ENCODE measurements around the gene ATP13A5. TPM values are rescaled to one million over a fixed set of nuclear protein-coding genes. Genes with fewer than 3 reads are reported as not detected.

Gene ATP13A5
- total and polyA plus RNA-seq, 2 of the 8 experiments (the other 6 are each of a cell fraction or from before 2014, with no cell fraction given), result not detected

DNA sequence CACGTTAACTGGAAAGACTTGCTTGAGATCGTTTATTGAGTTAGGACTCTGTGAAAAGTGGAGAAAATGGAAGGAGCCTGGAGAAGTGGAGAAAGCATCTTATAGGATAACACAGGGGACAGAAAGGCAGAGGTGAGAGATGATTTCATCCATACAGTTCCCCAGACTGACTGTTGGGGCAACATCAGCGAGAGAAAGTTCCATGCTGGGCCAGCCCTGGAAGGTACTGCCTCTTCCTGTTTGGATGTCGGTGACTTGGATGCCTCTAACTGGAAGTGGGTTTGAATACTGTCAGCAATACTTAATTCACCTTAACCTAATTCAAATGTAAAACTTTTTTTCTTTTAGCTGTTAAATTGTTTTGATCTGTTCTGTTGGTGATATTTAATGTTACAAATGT lies 32.3 kb downstream of the ATP13A5 start:
- Histone ChIP-seq H3K14ac (ENCODE audit: insufficient read length) (no peak overlapping the region), H3K9ac (replicated peaks in 1 of 4; ENCODE audit: extremely low read depth in 1 of 4, low read depth in 3 of 4, low read length in 3 of 4) (no peak overlapping the region), H3K9me3 (ENCODE audit: insufficient read depth in 2 of 2, low read depth in 1 of 2, low read length in 1 of 2) (no peaks in the 10 kb centered on the region), H3K23ac (ENCODE audit: insufficient read length) (no peak overlapping the region), H3K4me2 (ENCODE audit: insufficient read depth in 1 of 2, low read depth in 2 of 2, low read length in 2 of 2) (no peak overlapping the region), H2BK12ac (ENCODE audit: low read depth, low read length) (no peak overlapping the region), H4K20me1 (replicated peaks in 1 of 2; ENCODE audit: control insufficient read depth in 1 of 2, insufficient read depth in 2 of 2, low read length in 2 of 2) (no peaks in the 10 kb centered on the region), H3K56ac (replicated peaks; ENCODE audit: insufficient read length, low read depth, low read length) (no peak overlapping the region), H3K79me1 (ENCODE audit: low read depth, low read length) (no peaks in the 10 kb centered on the region), H3K18ac (ENCODE audit: extremely low read depth, low read length) (no peak overlapping the region), H2BK15ac (ENCODE audit: low read length) (no peak overlapping the region), H4K5ac (ENCODE audit: insufficient read length, low read depth, low read length) (no peak overlapping the region), H2AFZ (ENCODE audit: low read length) (no peak overlapping the region), H4K91ac (replicated peaks; ENCODE audit: insufficient read length, low read length) (no peak overlapping the region), H3K4me3 (ENCODE audit: extremely low read depth in 1 of 4, insufficient read depth in 2 of 4, low read depth in 3 of 4, low read length in 4 of 4) (no peak overlapping the region), H4K8ac (ENCODE audit: extremely low read depth, insufficient read depth, low read length) (no peak overlapping the region), H3K23me2 (ENCODE audit: low read depth, low read length) (no peaks in the 10 kb centered on the region), H3K27me3 (replicated peaks in 1 of 4; ENCODE audit: control insufficient read depth in 3 of 4, extremely low read depth in 1 of 4, insufficient read depth in 3 of 4, low read length in 3 of 4) (peaks cover 0 to 2% (median 0%) of the 10 kb centered on the region in 4 experiments; a peak in 1 of 7 replicates), H2BK120ac (replicated peaks; ENCODE audit: low read depth, low read length) (no peak overlapping the region), H3K79me2 (ENCODE audit: control insufficient read depth in 1 of 2, insufficient read depth in 2 of 2, low read length in 2 of 2) (no peaks in the 10 kb centered on the region), H2BK5ac (ENCODE audit: low read depth, low read length) (no peak overlapping the region), H2BK20ac (ENCODE audit: low read length) (no peak overlapping the region), H3K27ac (ENCODE audit: low read depth, low read length) (no peak overlapping the region), H3K4ac (replicated peaks; ENCODE audit: insufficient read length, low read depth, low read length) (no peak overlapping the region), H3K4me1 (replicated peaks in 1 of 4; ENCODE audit: control insufficient read depth in 3 of 4, insufficient read depth in 4 of 4, low read length in 3 of 4) (peaks cover 3 to 21% (median 17%) of the 10 kb centered on the region in 4 experiments; a peak in 6 of 7 replicates), H2AK5ac (ENCODE audit: low read depth, low read length) (no peak overlapping the region), H3K36me3 (ENCODE audit: control insufficient read depth in 2 of 4, insufficient read depth in 4 of 4, low read length in 3 of 4) (no peaks in the 10 kb centered on the region)
- DNase-seq (ENCODE audit: low read depth in 1 of 2, low spot score in 2 of 2) (no peak), FAIRE-seq (peak; percentile 82)
- 72% methylated on average over 4 of the region's 4 CpGs; no CpG with 5 or more reads in 1 of the 2 experiments for WGBS, 2 experiments (ENCODE audit: extremely low coverage in 1 of 2, insufficient coverage in 1 of 2, insufficient read length in 1 of 2, insufficient replicate concordance in 2 of 2, low coverage in 1 of 2, low lambda C conversion rate in 2 of 2, missing lambda C conversion rate in 1 of 2)
- ChIA-PET CTCF (ENCODE audit: partially characterized antibody) (interaction anchor here (1.0 kb wide), 1 partner anchor 13 kb away, joined by 3 read pairs; no protein-coding TSS in a partner anchor), POLR2A (ENCODE audit: partially characterized antibody) (no interaction called here)
- TF ChIP-seq RAD21 (IDR thresholded peaks at IDR 0.05 in 1 of 2, conservative IDR thresholded peaks at IDR 0.05 in 1 of 2; ENCODE audit: low read depth in 2 of 2, low read length in 2 of 2), result peak in 1 of 2 experiments; percentile 20; a peak in 1 of 4 replicates
- no peak for TF ChIP-seq TAF1 (IDR thresholded peaks at IDR 0.05; ENCODE audit: low read depth, low read length)
